Hepatocyte (in vitro differentiated cells): ENCODE data around the gene SORBS2.

Experiments
- EZH2 ChIP-seq: fragments of 200-600 bp; sonication (generic); IDR thresholded peaks from 2 replicates; pipeline ENCODE4 v1.6.1; 2016; ENCODE audit warnings: antibody characterized with exemption, mild to moderate bottlenecking, borderline replicate concordance
- EZH2phosphoT487 ChIP-seq: fragments of 200-600 bp; sonication (generic); IDR thresholded peaks from one replicate; pipeline ENCODE4 v1.6.1; 2018; ENCODE audit warnings: antibody characterized with exemption, mild to moderate bottlenecking, low read depth, moderate library complexity; ENCODE audit not compliant: unreplicated experiment, severe bottlenecking
- TF ChIP-seq, protein P1 (sequence below): fragments of 200-600 bp; sonication (generic); IDR thresholded peaks from 2 replicates; pipeline ENCODE4 v1.5.1; 2016; ENCODE audit warnings: antibody characterized with exemption, mild to moderate bottlenecking; ENCODE audit not compliant: poor library complexity

DNA sequence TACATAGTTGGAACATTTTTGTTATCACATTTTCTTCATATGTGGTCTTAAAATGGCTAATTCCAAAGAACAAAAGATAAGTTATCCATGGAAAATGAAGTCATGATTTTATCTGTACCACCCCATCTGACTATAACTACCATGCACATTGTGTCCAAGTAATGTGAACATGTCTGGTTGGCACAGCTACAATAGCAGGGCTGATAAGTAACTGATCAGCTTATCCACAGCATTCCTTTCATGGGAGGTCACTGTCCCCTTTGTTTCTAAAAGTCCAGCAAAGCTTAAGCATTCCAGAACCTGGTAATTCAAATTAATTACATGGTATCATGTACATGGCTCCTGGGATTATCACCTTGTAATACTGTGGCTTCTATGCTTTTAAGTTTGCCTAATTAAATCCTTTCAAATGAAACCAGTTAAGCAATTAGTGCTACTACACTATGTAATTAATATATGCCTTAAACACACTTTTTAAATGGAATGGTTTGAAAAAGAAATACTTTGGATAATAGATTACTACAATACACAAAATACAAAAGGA is 21.1 kb upstream of the SORBS2 start:
- TF ChIP-seq, protein P1, sequence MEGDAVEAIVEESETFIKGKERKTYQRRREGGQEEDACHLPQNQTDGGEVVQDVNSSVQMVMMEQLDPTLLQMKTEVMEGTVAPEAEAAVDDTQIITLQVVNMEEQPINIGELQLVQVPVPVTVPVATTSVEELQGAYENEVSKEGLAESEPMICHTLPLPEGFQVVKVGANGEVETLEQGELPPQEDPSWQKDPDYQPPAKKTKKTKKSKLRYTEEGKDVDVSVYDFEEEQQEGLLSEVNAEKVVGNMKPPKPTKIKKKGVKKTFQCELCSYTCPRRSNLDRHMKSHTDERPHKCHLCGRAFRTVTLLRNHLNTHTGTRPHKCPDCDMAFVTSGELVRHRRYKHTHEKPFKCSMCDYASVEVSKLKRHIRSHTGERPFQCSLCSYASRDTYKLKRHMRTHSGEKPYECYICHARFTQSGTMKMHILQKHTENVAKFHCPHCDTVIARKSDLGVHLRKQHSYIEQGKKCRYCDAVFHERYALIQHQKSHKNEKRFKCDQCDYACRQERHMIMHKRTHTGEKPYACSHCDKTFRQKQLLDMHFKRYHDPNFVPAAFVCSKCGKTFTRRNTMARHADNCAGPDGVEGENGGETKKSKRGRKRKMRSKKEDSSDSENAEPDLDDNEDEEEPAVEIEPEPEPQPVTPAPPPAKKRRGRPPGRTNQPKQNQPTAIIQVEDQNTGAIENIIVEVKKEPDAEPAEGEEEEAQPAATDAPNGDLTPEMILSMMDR, result no peak
- TF ChIP-seq EZH2, result no peak
- no peak for TF ChIP-seq EZH2phosphoT487
